Ectodermal cell (in vitro differentiated cells): ENCODE results near the gene AMER2.

Source experiments
- H3K27ac ChIP-seq: 2 replicates; pipeline ENCODE4 v1.7.0; 2013; ENCODE audit warnings: mild to moderate bottlenecking, low read depth, low read length; ENCODE audit not compliant: insufficient read depth, poor library complexity, severe bottlenecking
- H3K27me3 ChIP-seq: 2 replicates; pipeline ENCODE4 v1.7.0; 2013; ENCODE audit warnings: mild to moderate bottlenecking, low read length; ENCODE audit not compliant: insufficient read depth, control insufficient read depth, poor library complexity, severe bottlenecking
- H3K36me3 ChIP-seq: one replicate; pipeline ENCODE4 v1.7.0; 2013; ENCODE audit warnings: low read length; ENCODE audit not compliant: control insufficient read depth, insufficient read depth
- H3K4me1 ChIP-seq: one replicate; pipeline ENCODE4 v1.7.0; 2013; ENCODE audit warnings: low read length; ENCODE audit not compliant: control insufficient read depth, insufficient read depth
- H3K4me3 ChIP-seq: 2 replicates; pipeline ENCODE4 v1.7.0; 2013; ENCODE audit warnings: low read depth, low read length, control low read depth; ENCODE audit not compliant: insufficient read depth
- H3K9me3 ChIP-seq: 2 replicates; pipeline ENCODE4 v1.7.0; 2013; ENCODE audit warnings: mild to moderate bottlenecking, low read length, moderate library complexity; ENCODE audit not compliant: control insufficient read depth
- whole genome bisulfite sequencing, 2 experiments: methylation state at CpG; one replicate each; pipeline ENCODE4 v1.1.7; 2013; ENCODE audit warnings: missing lambda C conversion rate in 2 of 2; 5-methylcytosine and 5-hydroxymethylcytosine counted together

The AMER2 gene

GRCh38 chr13:25186187-25186586 lies 14.1 kb upstream of the AMER2 start:
- Histone ChIP-seq H3K4me1 (no peaks in the 10 kb centered on the region), H3K36me3 (no peaks in the 10 kb centered on the region), H3K9me3 (no peaks in the 10 kb centered on the region), H3K27ac (no peak overlapping the region), H3K4me3 (no peak overlapping the region), H3K27me3 (no peaks in the 10 kb centered on the region)
- 92 to 93% methylated on average over 12 of the region's 12 CpGs for WGBS, 2 experiments

GRCh38 chr13:25181597-25181996 lies 9.5 kb upstream of the AMER2 start:
- Histone ChIP-seq H3K27ac (no peak overlapping the region), H3K4me1 (no peaks in the 10 kb centered on the region), H3K4me3 (no peak overlapping the region), H3K9me3 (no peaks in the 10 kb centered on the region), H3K36me3 (no peaks in the 10 kb centered on the region), H3K27me3 (no peaks in the 10 kb centered on the region)
- WGBS, 2 experiments, result 91 to 95% methylated on average over 2 to 3 of the region's 3 CpGs

- Histone ChIP-seq H3K27ac (peak overlapping the region; percentile 38), H3K4me1 (no peaks in the 10 kb centered on the region), H3K9me3 (no peaks in the 10 kb centered on the region), H3K27me3 (no peaks in the 10 kb centered on the region), H3K36me3 (no peaks in the 10 kb centered on the region), H3K4me3 (no peak overlapping the region)
- 69 to 75% methylated on average over 3 of the region's 3 CpGs for WGBS, 2 experiments
Measured at GRCh38 chr13:25180775-25181537, 8.9 kb upstream of the AMER2 start.

- 85 to 92% methylated on average over 17 of the region's 18 CpGs for WGBS, 2 experiments
- no peaks in the 10 kb centered on the region for H3K4me1 ChIP-seq
- H3K27ac ChIP-seq, result no peak overlapping the region
- H3K4me3 ChIP-seq, result no peak overlapping the region
- H3K27me3 ChIP-seq, result no peaks in the 10 kb centered on the region
- no peaks in the 10 kb centered on the region for H3K9me3 ChIP-seq
- H3K36me3 ChIP-seq, result no peaks in the 10 kb centered on the region
Measured at GRCh38 chr13:25179832-25180774, 8.0 kb upstream of the AMER2 start.

- H3K4me1 ChIP-seq, result no peaks in the 10 kb centered on the region
- H3K27ac ChIP-seq, result no peak overlapping the region
- 96 to 97% methylated on average over 3 of the region's 3 CpGs for WGBS, 2 experiments
- no peak overlapping the region for H3K4me3 ChIP-seq
- H3K27me3 ChIP-seq, result no peaks in the 10 kb centered on the region
- H3K36me3 ChIP-seq, result no peaks in the 10 kb centered on the region
- H3K9me3 ChIP-seq, result no peaks in the 10 kb centered on the region
Measured at GRCh38 chr13:25179011-25179410, 6.9 kb upstream of the AMER2 start.

- peaks cover 2% of the 10 kb centered on the region for H3K27me3 ChIP-seq
- 93 to 95% methylated on average over 3 of the region's 3 CpGs for WGBS, 2 experiments
Measured at GRCh38 chr13:25178070-25178469, 6.0 kb upstream of the AMER2 start.

GRCh38 chr13:25177636-25178035 lies 5.5 kb upstream of the AMER2 start:
- Histone ChIP-seq H3K9me3 (no peaks in the 10 kb centered on the region), H3K4me1 (no peaks in the 10 kb centered on the region), H3K27me3 (peaks cover 5% of the 10 kb centered on the region), H3K27ac (no peak overlapping the region), H3K36me3 (no peaks in the 10 kb centered on the region), H3K4me3 (no peak overlapping the region)
- 89 to 92% methylated on average over 5 of the region's 5 CpGs for WGBS, 2 experiments

More at GRCh38 chr13:25178070-25178469, 6.0 kb upstream of the AMER2 start:
- no peaks in the 10 kb centered on the region for H3K36me3 ChIP-seq
- no peak overlapping the region for H3K4me3 ChIP-seq
- no peaks in the 10 kb centered on the region for H3K9me3 ChIP-seq
- H3K4me1 ChIP-seq, result no peaks in the 10 kb centered on the region
- no peak overlapping the region for H3K27ac ChIP-seq

GRCh38 chr13:25177012-25177411 lies 4.9 kb upstream of the AMER2 start:
- H3K9me3 ChIP-seq, result no peaks in the 10 kb centered on the region
- peaks cover 5% of the 10 kb centered on the region for H3K4me1 ChIP-seq
- 68 to 70% methylated on average over 1 of the region's 1 CpG for WGBS, 2 experiments
- H3K36me3 ChIP-seq, result no peaks in the 10 kb centered on the region
- no peak overlapping the region for H3K27ac ChIP-seq
- no peak overlapping the region for H3K4me3 ChIP-seq
- H3K27me3 ChIP-seq, result peaks cover 12% of the 10 kb centered on the region

GRCh38 chr13:25175431-25175830 lies 3.3 kb upstream of the AMER2 start:
- WGBS, 2 experiments, result 92 to 98% methylated on average over 3 of the region's 3 CpGs
- H3K27ac ChIP-seq, result no peak overlapping the region
- no peaks in the 10 kb centered on the region for H3K9me3 ChIP-seq
- H3K36me3 ChIP-seq, result no peaks in the 10 kb centered on the region
- peaks cover 9% of the 10 kb centered on the region for H3K4me1 ChIP-seq
- H3K27me3 ChIP-seq, result peaks cover 27% of the 10 kb centered on the region
- no peak overlapping the region for H3K4me3 ChIP-seq

- H3K27me3 ChIP-seq, result peaks cover 32% of the 10 kb centered on the region
- no peak overlapping the region for H3K27ac ChIP-seq
- H3K9me3 ChIP-seq, result no peaks in the 10 kb centered on the region
- H3K4me3 ChIP-seq, result no peak overlapping the region
- H3K36me3 ChIP-seq, result no peaks in the 10 kb centered on the region
- 92 to 94% methylated on average over 9 of the region's 9 CpGs for WGBS, 2 experiments
- peaks cover 9% of the 10 kb centered on the region for H3K4me1 ChIP-seq
Measured at GRCh38 chr13:25175026-25175425, 2.9 kb upstream of the AMER2 start.
